B cell (primary cell): ENCODE results near the gene DOCK4. TPM values are rescaled to one million over a fixed set of nuclear protein-coding genes. Genes with fewer than 3 reads are reported as not detected.

Experiments
- ATAC-seq: fragments of 200-7000 bp; cut with Tn5 transposase; one replicate; pipeline ENCODE4 v1.10.0; 2021; ENCODE audit warnings: low read depth, mild to moderate bottlenecking, moderate number of reproducible peaks, moderate library complexity
- CTCF ChIA-PET: fragments of 350-600 bp; sonication (Branson Sonifier 250); formaldehyde crosslinking; loops from one replicate; lab custom pipeline; 2021; ENCODE audit warnings: antibody characterized with exemption, inconsistent platforms; lab: Charles Lee
- POLR2A ChIA-PET: fragments of 350-600 bp; sonication (Branson Sonifier 250); formaldehyde crosslinking; loops from one replicate; lab custom pipeline; 2021; ENCODE audit warnings: antibody characterized with exemption; lab: Charles Lee
- DNase-seq: peaks from one replicate; pipeline ENCODE4 v3.0.0; 2013
- H2AFZ ChIP-seq: 2 replicates; pipeline ENCODE4 v1.6.1; 2012; ENCODE audit warnings: mild to moderate bottlenecking, low read depth, low read length; ENCODE audit not compliant: insufficient read depth, poor library complexity, severe bottlenecking
- H3K27ac ChIP-seq, 2 donors: 1 replicate in 1 of 2; 2 replicates in 1 of 2; pipeline ENCODE4 v1.5.1; 2012 to 2013; ENCODE audit warnings: low read length in 2 of 2, mild to moderate bottlenecking in 2 of 2, moderate library complexity in 1 of 2
- H3K27me3 ChIP-seq, 4 experiments: fragments of 200-600 bp in 1 of 4; sonication (generic) in 1 of 4; replicated peaks in 1 of 4; 1 replicate in 2 of 4; 2 replicates in 2 of 4; pipeline versions ENCODE4 v1.6.1 to v1.7.0; 2013 to 2016; ENCODE audit warnings: low read length in 3 of 4, mild to moderate bottlenecking in 2 of 4, mixed read lengths in 1 of 4, moderate library complexity in 1 of 4; ENCODE audit not compliant: insufficient read depth in 4 of 4, control insufficient read depth in 3 of 4; ENCODE audit errors: control extremely low read depth in 1 of 4
- H3K36me3 ChIP-seq, 2 experiments: replicated peaks in 1 of 2; 1 replicate in 1 of 2; 2 replicates in 1 of 2; pipeline versions ENCODE4 v1.6.1 to v1.7.1; 2013; ENCODE audit warnings: low read length in 1 of 2; ENCODE audit not compliant: insufficient read depth in 2 of 2, control insufficient read depth in 1 of 2; ENCODE audit errors: control extremely low read depth in 1 of 2, extremely low read depth in 1 of 2
- H3K4me1 ChIP-seq, 2 donors: fragments of 200-600 bp in 1 of 2; sonication (generic) in 1 of 2; 1 replicate in 1 of 2; 2 replicates in 1 of 2; pipeline versions ENCODE4 v1.5.1 to v1.6.1; 2013 to 2017; ENCODE audit warnings: low read length in 2 of 2; ENCODE audit not compliant: control insufficient read depth in 2 of 2, insufficient read depth in 2 of 2
- H3K4me2 ChIP-seq: replicated peaks from 2 replicates; pipeline ENCODE3; 2012; ENCODE audit warnings: mild to moderate bottlenecking, low read depth, low read length; ENCODE audit not compliant: poor library complexity, severe bottlenecking
- H3K4me3 ChIP-seq, 5 experiments: fragments of 200-600 bp in 1 of 5; sonication (generic) in 1 of 5; 1 replicate in 3 of 5; 2 replicates in 2 of 5; pipeline versions ENCODE4 v1.5.1 to v1.7.0; 2011 to 2016; ENCODE audit warnings: low read length in 4 of 5, mild to moderate bottlenecking in 4 of 5, low read depth in 2 of 5, control low read depth in 1 of 5, moderate library complexity in 1 of 5; ENCODE audit not compliant: insufficient read depth in 1 of 5; ENCODE audit errors: control extremely low read depth in 1 of 5, extremely low read depth in 1 of 5
- H3K79me2 ChIP-seq: fragments of 200-600 bp; sonication (generic); one replicate; pipeline ENCODE4 v1.6.0; 2016; ENCODE audit warnings: low read length; ENCODE audit not compliant: control insufficient read depth, insufficient read depth
- H3K9ac ChIP-seq: fragments of 200-600 bp; sonication (generic); 2 replicates; pipeline ENCODE4 v1.6.1; 2017; ENCODE audit warnings: mild to moderate bottlenecking, low read length, moderate library complexity
- H3K9me3 ChIP-seq, 3 donors: one replicate each; pipeline versions ENCODE4 v1.6.1 to v1.7.1; 2013; ENCODE audit warnings: low read length in 2 of 3; ENCODE audit not compliant: control insufficient read depth in 2 of 3, insufficient read depth in 1 of 3; ENCODE audit errors: control extremely low read depth in 1 of 3
- H4K20me1 ChIP-seq: 2 replicates; pipeline ENCODE4 v1.6.0; 2012; ENCODE audit warnings: mild to moderate bottlenecking, low read length; ENCODE audit not compliant: insufficient read depth, control insufficient read depth, poor library complexity, severe bottlenecking
- H3K27ac Mint-ChIP-seq: one replicate; pipeline ENCODE4 v1.8.0; 2021; ENCODE audit warnings: mixed read lengths
- H3K27me3 Mint-ChIP-seq: one replicate; pipeline ENCODE4 v1.8.0; 2021; ENCODE audit warnings: mixed read lengths
- H3K4me1 Mint-ChIP-seq: one replicate; pipeline ENCODE4 v1.8.0; 2021; ENCODE audit warnings: mixed read lengths
- H3K4me3 Mint-ChIP-seq: one replicate; pipeline ENCODE4 v1.8.0; 2021; ENCODE audit warnings: mixed read lengths
- H3K9me3 Mint-ChIP-seq: one replicate; pipeline ENCODE4 v1.8.0; 2022; ENCODE audit warnings: mixed read lengths; ENCODE audit not compliant: insufficient read depth
- CTCF ChIP-seq: fragments of 200-600 bp; IDR thresholded peaks from one replicate; pipeline ENCODE4 v1.8.0; 2022; ENCODE audit warnings: antibody characterized with exemption, mild to moderate bottlenecking
- EZH2 ChIP-seq: IDR thresholded peaks from 2 replicates; pipeline ENCODE4 v1.6.1; 2012; ENCODE audit warnings: borderline replicate concordance, low read depth, mild to moderate bottlenecking, moderate library complexity, low read length; ENCODE audit not compliant: insufficient read depth, poor library complexity, severe bottlenecking
- WGBS: methylation state at CpG from one replicate; pipeline ENCODE4 v1.1.5; 2013; ENCODE audit warnings: missing lambda C conversion rate; ENCODE audit not compliant: insufficient coverage; 5-methylcytosine and 5-hydroxymethylcytosine counted together
- intact Hi-C: fragments of 100-400 bp; cut with micrococcal nuclease; formaldehyde crosslinking; loops from one replicate; pipeline ENCODE4 v1.10.0; 2022
- polyA plus RNA-seq: library from polyadenylated mRNA; depleted of rRNA; stranded (reverse); fragments of >200 nt; gene quantifications from 2 replicates; pipeline ENCODE4 v1.2.3, GENCODE V29; 2012
- total RNA-seq, 2 donors: library from RNA; stranded (reverse); fragments of 120-200 nt in 1 of 2; gene quantifications; 1 replicate in 1 of 2; 2 replicates in 1 of 2; pipeline versions ENCODE4 v1.2.3 to v1.2.4, GENCODE V29; 2013 to 2022

Gene DOCK4
- total and polyA plus RNA-seq, 2 donors (not counting 1 experiment from before 2014, with no cell fraction given): 0.03 to 4.1 TPM

DNA sequence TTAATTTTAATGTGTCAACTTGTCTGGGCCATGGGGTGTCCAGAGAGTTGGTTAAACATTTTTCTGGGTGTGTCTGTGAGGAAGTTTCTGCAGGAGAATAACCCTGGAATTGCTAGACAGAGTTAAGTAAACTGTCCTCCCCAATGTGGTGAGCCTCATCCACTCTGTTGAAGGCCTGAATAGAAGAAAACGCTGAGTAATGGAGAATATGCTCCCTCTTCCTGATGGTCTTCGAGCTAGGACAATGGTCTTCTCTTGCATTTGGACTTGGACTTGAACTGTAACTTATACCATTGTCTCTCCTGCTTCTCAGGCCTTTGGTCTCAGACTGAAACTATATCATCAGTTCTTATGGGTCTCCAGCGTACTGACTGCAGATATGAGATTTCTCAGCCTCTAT is 347.9 kb downstream of the DOCK4 start:
- no peaks in the 10 kb centered on the region for H3K79me2 ChIP-seq
- no peak overlapping the region for H3K27ac ChIP-seq
- Mint-ChIP-seq H3K4me3 (no peak overlapping the region), H3K9me3 (no peaks in the 10 kb centered on the region), H3K4me1 (no peaks in the 10 kb centered on the region), H3K27me3 (peaks cover 8% of the 10 kb centered on the region), H3K27ac (no peak overlapping the region)
- H3K4me1 ChIP-seq: no peaks in the 10 kb centered on the region
- ChIA-PET POLR2A (no interaction called here), CTCF (no interaction called here)
- 94% methylated on average over 2 of the region's 3 CpGs for WGBS
- H3K9ac ChIP-seq: no peak overlapping the region
- DNase-seq (no peak), ATAC-seq (no peak)
- TF ChIP-seq CTCF (no peak), EZH2 (no peak)
- no peaks in the 10 kb centered on the region for H4K20me1 ChIP-seq
- H2AFZ ChIP-seq: no peak overlapping the region
- H3K27me3 ChIP-seq: no peaks in the 10 kb centered on the region
- no peak overlapping the region for H3K4me2 ChIP-seq
- no peaks in the 10 kb centered on the region for H3K9me3 ChIP-seq
- H3K36me3 ChIP-seq: no peaks in the 10 kb centered on the region
- intact Hi-C loops: no loop called here
- H3K4me3 ChIP-seq: no peak overlapping the region

DNA sequence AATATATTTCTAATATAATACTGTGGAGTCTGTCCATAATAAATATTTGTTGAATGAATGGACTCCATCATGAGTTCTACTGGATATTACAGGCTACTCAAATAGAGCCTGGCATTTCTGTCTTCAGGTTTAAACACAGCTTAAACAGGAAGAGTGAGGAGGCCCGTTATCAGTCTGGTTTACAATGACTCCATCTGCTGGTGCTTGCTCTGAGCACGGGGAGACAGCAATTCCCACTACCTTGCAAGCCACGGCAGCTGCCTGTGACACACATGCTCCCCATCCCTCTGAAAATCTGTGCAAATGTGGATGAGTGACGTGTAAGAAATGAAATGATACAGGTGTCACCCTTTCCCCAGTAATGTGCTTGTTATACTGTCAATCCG is 350.4 kb downstream of the DOCK4 start:
- Mint-ChIP-seq H3K4me1 (no peaks in the 10 kb centered on the region), H3K27ac (no peak overlapping the region), H3K27me3 (peaks cover 8% of the 10 kb centered on the region), H3K9me3 (no peaks in the 10 kb centered on the region), H3K4me3 (no peak overlapping the region)
- POLR2A ChIA-PET: no interaction called here
- Histone ChIP-seq H3K4me1 (no peaks in the 10 kb centered on the region), H3K9ac (no peak overlapping the region), H3K36me3 (no peaks in the 10 kb centered on the region), H3K27ac (no peak overlapping the region), H2AFZ (no peak overlapping the region), H3K4me2 (no peak overlapping the region), H3K4me3 (no peak overlapping the region), H4K20me1 (no peaks in the 10 kb centered on the region), H3K27me3 (no peaks in the 10 kb centered on the region), H3K9me3 (no peaks in the 10 kb centered on the region), H3K79me2 (no peaks in the 10 kb centered on the region)
- CTCF ChIA-PET: interaction anchor here (1.8 kb wide), 1 partner anchor 45 kb away, joined by 4 read pairs; no protein-coding TSS in a partner anchor
- DNase-seq: no peak
- 33% methylated on average over 1 of the region's 5 CpGs for WGBS
- TF ChIP-seq CTCF (no peak), EZH2 (no peak)
- no peak for ATAC-seq
- intact Hi-C loops: no loop called here
